GM12892 (cell line): ENCODE measurements around the gene FAHD2A.

Experiments
- DNase-seq: peaks from one replicate; pipeline ENCODE4 v3.0.0; 2011; ENCODE audit not compliant: insufficient read length
- FAIRE-seq: peaks from 2 replicates; lab custom pipeline; 2011; peaks lifted over from hg19 to GRCh38; lab: Jason Lieb, UNC
- POLR2A ChIP-seq: IDR thresholded peaks from 2 replicates; pipeline ENCODE4 v1.6.1; 2011; ENCODE audit warnings: low read depth, low read length, control low read depth
- POLR2AphosphoS5 ChIP-seq: IDR thresholded peaks from 2 replicates; pipeline ENCODE4 v1.6.1; 2011; ENCODE audit warnings: low read depth, low read length, control low read depth
- TAF1 ChIP-seq: IDR thresholded peaks from 2 replicates; pipeline ENCODE4 v1.6.1; 2011; ENCODE audit warnings: low read depth, mild to moderate bottlenecking, control low read depth, low read length, borderline replicate concordance

FAHD2A gene

GRCh38 chr2:95361216-95361980 is 41.1 kb upstream of the FAHD2A start:
- FAIRE-seq, result no peak
- DNase-seq, result no peak
- no peak for TF ChIP-seq POLR2AphosphoS5
- TF ChIP-seq POLR2A, result no peak
- TF ChIP-seq TAF1, result no peak

GRCh38 chr2:95362486-95362885 is 40.0 kb upstream of the FAHD2A start:
- no peak for TF ChIP-seq POLR2A
- FAIRE-seq (no peak), DNase-seq (no peak)

- TF ChIP-seq POLR2AphosphoS5, result no peak
- DNase-seq, result no peak
- FAIRE-seq, result no peak
Observed at GRCh38 chr2:95366514-95366913, 36.0 kb upstream of the FAHD2A start.

GRCh38 chr2:95372216-95372829 is 30.2 kb upstream of the FAHD2A start:
- DNase-seq, result no peak
- FAIRE-seq, result no peak
- no peak for TF ChIP-seq POLR2AphosphoS5
- TF ChIP-seq POLR2A, result no peak
- TF ChIP-seq TAF1, result no peak

GRCh38 chr2:95372845-95373244 is 29.7 kb upstream of the FAHD2A start:
- DNase-seq, result no peak
- FAIRE-seq, result no peak
- TF ChIP-seq TAF1, result no peak
- no peak for TF ChIP-seq POLR2AphosphoS5
- no peak for TF ChIP-seq POLR2A

- no peak for FAIRE-seq
- no peak for TF ChIP-seq POLR2AphosphoS5
- TF ChIP-seq POLR2A, result no peak
- no peak for TF ChIP-seq TAF1
- DNase-seq, result no peak
Observed at GRCh38 chr2:95374029-95374428, 28.5 kb upstream of the FAHD2A start.

- FAIRE-seq (no peak), DNase-seq (no peak)
- TF ChIP-seq POLR2A (no peak), TAF1 (no peak), POLR2AphosphoS5 (no peak)
Observed at GRCh38 chr2:95374451-95374920, 28.0 kb upstream of the FAHD2A start.

- no peak for DNase-seq
- TF ChIP-seq TAF1, result no peak
- no peak for TF ChIP-seq POLR2AphosphoS5
- no peak for TF ChIP-seq POLR2A
- no peak for FAIRE-seq
Observed at GRCh38 chr2:95374921-95375471, 27.5 kb upstream of the FAHD2A start.

GRCh38 chr2:95375532-95376150 is 26.9 kb upstream of the FAHD2A start:
- no peak for FAIRE-seq
- DNase-seq, result no peak
- TF ChIP-seq POLR2A (no peak), TAF1 (no peak), POLR2AphosphoS5 (no peak)

GRCh38 chr2:95376311-95377215 is 25.9 kb upstream of the FAHD2A start:
- no peak for DNase-seq
- FAIRE-seq, result no peak
- TF ChIP-seq POLR2AphosphoS5 (no peak), POLR2A (no peak), TAF1 (no peak)
